ENCODE data around the gene ST6GALNAC4.
"Not testable (repeated sequence)": the region's sequence is repeated elsewhere in the genome, so short reads cannot be mapped to it uniquely, and the experiment has no call there.

ST6GALNAC4 gene

DNA sequence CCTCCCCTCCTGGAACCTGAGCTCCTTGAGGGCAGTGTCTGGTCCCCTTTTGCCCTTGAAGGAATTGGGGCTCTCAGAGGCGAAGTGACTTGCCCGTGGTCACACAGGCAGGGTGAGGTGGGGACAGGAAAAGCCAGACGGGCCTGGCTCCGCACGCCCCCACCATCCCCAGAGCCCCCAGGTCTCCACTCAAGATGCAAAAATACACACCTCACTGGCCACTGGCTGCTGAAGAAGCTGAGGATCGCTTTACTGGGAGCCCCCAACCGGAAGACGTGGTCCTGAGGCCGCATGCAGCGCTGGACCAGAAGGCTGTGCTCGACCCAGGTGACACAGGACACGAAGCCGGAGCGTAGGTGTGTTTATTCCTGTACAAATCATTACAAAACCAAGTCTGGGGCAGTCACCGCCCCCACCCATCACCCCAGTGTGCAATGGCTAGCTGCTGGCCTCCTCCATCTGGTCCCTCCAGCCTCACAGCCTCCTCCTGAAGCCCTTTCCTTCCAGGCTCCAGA is 31.8 kb downstream of the ST6GALNAC4 start:
- DNase-seq = no peak

DNA sequence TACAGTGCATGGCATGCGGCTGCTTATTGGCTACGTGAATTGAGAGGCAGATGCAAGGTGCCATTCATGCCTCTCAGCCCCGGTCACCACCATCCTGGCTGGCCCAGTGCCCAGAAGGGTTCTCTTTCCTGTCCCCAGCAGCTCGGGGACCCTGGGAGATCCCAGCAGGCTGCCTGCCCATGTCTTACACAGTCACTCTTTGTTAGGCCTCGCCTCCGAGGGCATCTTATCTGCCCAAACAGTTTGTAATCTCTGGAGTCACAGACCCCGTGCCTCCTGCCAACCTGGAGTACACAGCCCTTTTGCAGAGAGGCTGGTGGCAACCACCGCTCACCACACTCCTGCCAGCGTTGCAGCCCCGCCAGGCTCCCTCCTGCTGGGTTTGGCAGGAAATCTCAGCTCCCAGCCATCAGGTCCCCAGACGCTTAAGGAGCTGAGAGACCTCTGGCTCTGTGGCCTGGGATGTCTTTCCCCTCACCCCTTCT is 32.4 kb downstream of the ST6GALNAC4 start:
- no peak for DNase-seq

DNA sequence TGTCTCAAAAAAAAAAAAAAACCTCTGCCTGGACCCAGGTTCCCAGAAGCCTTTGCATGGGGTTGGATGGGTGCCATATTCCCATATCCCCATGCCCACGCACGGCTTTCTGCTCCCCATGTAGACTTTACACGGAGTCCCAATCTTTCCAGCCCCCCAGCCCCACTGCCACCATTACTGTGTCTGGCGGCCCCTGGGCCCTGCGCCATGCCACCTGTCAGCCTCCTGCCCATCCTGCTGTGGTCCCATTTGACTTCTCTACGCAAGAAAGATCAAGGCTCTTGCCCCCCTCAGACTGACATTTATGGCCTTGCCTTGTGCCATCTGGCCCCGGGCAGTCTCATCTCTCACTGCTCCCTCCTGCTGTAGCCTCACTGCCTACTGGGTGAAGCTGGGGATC is 32.9 kb downstream of the ST6GALNAC4 start:
- DNase-seq = no peak

DNA sequence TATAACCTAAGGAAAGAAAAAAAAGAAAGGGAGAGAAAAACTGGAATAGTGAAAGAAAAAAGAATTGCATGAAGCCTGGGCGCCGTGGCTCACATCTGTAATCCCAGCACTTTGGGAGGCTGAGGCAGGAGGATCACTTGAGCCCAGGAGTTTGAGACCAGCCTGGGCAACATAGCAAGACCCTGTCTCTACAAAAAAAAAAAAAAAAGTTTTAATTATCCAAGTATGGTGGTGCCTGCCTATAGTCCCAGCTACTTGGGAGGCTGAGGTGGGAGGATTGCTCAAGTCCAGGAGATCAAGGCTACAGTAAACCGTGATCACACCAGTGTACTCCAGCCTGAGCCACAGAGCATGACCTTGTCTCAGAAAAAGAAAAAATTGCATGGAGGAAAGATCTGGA is 35.1 kb downstream of the ST6GALNAC4 start:
- not testable (repeated sequence) for DNase-seq

DNA sequence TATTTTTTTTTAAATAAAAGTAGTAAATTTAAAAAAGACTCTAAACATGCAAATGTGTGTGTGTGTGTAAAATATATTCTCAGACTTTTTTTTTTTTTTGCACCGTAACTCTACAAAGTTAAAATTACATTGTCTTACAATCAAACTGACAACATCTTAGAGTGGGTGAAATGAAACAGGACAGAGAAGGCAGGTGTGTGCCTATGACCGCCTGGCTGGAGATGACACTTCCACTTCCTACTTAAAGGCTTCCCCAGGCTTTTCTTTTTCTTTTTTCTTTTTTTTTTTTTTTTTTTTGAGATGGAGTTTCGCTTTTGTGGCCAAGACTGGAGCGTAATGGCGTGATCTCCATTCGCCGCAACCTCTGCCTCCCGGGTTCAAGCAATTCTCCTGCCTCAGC is 36.7 kb downstream of the ST6GALNAC4 start:
- DNase-seq = no peak

DNA sequence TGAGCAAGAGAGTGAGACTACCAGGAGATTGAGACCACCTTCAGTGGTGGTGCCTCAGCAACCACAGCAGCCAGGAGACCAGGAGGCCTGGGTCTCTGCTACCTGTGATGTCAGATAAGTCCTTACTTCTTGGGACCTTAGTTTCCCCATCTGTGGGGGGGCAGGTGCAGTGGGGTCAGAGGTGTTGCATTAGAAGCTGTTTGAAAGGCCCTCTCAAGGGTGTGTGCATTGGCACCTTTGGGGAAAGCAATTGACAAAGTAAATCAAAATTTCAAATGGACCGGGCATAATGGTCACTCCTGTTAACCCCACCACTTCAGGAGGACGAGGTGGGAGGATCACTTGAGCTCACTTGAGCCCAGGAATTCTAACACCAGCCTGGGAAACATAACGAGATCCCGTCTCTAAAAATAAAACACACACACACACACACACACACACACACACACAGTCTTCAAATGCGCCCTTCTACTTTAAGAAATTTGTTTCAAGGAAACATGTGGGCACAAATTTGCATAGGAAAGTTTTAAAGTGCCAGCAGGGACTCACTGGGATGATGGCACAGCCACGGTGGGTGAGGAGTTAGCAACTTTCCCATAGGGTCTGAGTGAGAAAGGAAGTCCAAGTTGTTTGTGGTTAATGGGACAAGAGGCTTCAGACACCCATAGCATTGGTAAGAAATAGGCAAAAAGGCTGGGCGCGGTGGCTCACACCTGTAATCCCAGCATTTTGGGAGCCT is 38.0 kb downstream of the ST6GALNAC4 start:
- DNase-seq = no peak

DNA sequence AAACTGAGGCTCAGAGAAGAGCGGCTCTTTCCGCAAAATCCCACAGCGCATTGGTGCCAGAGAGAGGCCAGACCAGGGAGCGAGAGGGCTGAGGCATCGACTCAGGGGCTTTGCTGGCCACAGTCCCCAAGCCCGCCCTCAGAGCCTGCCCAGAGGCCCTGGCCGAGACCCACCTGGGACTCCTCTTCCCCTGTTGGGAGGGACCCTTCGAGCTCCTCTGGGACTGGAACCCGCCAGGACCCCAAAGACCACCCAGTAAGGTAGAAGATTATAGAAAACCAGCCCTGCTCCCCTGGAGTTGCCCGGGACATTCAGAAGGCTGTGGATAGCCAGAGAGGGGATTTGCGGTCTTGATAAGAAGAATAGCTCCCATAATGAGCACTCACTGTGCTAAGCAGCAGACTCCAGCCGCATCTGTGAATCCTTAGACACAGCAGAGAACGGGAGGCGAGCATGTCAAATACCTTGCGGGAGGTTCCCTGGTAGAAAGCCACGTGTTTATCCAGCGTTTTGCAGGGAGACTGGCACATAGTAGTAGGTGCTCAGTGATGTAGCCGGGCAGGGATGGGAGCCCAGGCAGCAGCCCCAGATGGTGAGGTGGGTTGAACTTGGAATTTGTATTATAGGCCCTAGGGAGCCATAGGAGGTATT is 38.7 kb downstream of the ST6GALNAC4 start:
- no peak for DNase-seq

DNA sequence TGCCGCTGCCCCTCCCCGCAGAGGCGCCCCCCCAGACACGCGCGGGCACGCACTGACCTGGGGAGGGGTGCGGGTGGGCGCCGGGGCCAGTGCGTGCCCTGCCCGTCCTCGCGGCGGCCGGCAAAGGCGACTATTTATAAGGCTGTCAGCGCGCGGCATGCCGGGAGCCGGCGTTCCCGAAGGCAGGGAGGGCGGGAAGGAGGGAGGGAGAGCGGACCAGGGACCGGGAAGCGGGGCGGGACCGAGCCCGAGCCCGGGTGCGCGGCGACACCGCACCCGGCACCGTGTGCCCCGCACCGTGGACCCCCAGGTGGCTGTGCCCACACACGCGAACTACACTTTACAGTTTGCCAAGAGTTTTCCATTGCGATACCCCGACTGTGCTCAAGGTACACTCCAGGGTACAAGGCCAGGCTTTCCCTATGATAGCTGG is 39.3 kb downstream of the ST6GALNAC4 start, which contains the start of gene AK1:
Gene AK1 (minus strand): TSS at position 110 of the 433 bp plus-strand sequence. CDS start 3,058 bp downstream, outside the sequence.
- no peak for DNase-seq

DNA sequence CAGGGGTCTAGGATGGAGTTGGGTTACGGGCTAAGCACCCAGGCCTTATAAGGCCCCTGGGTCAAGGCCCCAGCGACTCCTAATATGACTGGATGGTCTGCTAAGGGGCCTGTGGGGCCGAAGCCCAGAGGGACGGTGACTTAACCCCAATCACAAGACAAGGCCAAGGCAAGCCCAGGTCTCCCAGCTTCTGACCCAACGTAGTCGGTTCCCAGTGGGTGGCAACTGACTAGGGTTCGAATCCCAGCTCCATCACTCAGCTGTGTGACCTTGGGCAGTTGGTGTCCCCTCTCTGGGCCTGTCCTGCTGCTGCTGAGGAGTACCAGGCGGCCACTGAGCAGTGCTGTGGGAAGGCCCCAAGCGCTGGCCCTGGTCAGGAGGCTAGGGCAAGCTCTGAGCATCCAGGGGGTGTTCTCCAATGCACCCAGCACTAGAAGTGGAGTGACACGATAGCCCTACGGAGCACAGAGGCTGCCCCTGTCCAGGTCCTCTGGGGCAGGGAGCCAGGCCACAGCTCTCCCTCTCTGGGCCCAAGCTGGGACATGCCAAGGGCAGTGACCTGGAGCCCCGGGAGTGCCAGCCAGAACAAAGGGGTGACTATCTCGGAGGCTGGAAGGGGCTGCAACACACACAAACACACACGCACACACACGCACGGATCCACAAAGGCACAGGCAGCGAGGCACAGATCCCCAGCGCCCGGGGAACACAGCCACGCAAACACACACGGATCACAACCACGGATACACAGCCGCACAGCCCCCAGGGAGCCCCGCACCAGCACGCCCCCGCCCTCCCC is 39.9 kb downstream of the ST6GALNAC4 start:
- no peak for DNase-seq

DNA sequence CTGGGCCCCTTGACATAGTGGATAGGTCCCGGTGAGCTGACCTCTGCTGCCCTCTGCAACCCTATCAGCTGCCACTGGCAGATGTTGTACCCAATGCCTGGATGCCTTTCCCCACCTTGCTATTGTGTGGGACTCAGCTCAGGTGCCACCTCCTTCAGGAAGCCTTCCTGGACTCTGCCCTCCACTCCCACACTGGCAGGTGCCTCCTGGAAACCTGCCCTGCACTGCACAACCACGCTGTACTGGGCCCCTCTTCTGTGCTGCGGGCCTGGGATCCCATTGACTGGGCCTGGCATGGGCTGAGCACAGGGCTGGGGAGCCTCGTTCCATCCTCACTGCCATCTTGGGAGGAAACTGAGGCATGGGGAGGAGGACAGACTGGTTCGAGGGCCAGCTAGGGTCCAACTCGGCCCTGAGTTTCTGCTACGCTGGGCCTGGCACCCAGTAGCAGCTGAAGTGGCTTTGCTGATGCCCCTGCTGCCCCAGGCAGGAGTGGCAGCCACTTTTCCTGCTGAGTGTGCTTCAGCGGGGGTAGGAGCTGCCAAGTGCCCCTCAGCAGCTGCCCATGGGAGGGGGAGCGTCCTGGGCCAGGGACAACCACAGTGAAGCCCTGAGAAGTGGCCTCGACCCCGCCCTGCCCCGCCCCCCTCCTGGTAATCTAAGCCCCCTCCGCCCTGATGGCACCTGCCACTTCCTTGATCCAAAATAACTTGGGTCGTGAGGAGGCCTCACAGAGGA is 40.6 kb downstream of the ST6GALNAC4 start:
- DNase-seq = no peak

DNA sequence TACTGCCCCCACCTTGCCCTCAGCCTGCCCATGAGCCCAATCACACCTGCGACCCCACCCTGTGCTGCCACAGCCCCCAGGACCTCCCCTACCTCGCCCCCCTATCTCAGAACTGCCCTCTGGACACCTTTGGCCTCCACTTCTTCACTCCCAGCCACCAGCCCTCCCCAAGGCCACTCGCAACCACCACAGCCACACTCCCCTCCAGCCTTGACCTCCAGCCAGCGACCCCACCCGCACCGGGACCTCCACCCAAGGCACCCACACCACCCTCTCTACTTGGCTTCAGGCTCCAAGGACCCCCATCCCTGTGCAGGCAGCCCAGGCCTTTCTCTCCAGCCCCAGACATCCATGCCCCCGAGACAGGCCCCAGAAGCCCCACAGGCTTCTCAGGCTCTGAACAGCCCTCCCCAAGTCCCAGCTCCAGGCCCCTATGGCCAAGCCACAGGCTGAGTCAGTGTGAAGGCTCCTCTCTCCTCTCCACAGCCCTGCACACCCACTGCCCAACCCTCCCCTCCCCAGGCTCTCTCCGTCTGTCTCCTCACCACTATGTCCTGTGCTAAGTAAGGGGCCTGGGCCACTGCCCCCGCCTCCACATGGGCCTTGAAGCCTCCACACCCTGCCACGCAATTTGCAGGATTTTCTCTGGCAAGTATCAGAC is 41.4 kb downstream of the ST6GALNAC4 start:
- no peak for DNase-seq

DNA sequence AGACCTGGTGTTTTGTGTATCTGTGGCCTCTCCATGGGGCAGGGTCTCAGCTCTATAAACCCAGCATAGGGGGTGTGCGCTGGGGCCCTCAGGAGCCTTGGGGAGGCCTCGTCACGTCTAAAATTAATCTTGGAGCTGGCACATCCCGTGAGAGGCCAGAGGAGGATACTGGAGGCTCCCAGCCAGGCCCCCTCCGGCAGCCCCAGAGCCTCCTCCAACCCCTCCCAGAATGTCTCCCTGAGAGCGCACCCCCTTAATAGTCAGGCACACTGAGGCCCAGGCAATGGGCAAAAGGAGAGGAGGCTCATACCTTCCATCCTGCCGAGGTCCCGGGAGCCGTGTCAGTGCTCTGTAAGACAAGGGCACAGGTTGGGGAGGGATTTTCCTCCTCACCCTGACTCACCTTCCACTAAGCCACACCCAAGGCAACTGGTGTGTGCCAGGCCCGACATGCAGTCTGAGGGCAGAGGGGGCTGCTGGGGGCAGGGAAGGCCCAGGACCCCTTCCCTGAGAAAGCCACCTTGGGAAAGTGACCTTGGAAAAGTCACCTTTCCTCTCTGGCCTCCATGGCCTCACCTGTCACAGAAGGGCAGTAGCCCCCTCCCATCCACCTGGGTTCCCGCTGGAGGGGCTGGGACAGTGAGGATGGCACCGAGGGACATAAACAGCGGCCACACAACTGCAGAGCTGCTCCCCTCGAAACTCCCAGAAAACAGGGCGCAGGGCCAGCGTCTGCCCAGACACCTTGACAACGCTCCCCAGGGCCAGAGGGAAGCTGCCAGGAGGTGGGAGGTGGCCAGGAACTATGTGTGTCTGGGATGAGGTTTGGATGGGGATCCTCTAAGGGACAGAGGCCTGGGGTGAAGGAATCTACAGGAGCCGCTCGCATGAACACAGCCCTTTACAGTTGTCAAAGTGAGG is 42.3 kb downstream of the ST6GALNAC4 start:
- no peak for DNase-seq

DNA sequence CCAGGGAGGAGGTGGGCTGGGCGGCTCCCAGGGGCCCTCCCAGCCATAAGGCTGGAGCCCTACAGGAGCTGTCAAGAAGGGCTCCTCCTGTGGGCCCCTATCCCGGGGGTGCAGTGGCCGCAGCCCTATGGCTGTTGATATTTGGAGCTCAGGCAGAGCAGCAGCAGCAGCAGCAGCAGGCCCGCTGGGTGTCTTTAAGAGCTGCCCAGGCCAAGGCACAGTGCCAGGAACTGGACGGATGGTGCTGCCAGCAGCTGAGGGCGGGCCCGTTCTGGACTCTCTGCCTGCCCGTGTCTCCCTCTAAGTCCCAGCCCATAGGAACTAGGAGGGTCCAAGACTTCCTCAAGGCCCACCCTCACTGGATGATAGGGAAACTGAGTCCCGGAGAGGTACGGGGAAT is 43.0 kb downstream of the ST6GALNAC4 start:
- no peak for DNase-seq

DNA sequence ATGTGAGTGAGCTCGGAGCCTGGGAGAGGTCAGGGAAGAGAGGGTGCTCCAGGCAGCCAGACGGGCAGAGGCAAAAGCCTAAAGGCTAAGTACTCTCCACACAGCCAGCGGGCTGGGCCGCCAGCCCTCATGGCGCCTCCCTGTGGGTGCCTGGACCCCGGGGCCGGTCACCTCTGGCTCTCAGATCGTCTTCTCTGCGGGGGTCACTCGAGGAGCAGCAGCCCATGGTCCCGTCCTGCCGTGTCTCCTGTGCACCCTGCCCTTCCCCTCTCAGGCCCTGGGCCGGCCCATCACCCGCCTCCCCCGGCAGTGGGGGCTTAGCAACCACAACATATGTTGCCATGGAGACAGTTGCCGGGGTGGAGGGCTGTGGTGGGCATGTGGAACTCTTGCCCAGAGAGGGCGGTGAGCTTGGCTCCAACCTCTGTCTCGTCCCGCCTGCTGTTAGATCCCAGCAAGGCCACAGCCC is 43.6 kb downstream of the ST6GALNAC4 start:
- DNase-seq = no peak

DNA sequence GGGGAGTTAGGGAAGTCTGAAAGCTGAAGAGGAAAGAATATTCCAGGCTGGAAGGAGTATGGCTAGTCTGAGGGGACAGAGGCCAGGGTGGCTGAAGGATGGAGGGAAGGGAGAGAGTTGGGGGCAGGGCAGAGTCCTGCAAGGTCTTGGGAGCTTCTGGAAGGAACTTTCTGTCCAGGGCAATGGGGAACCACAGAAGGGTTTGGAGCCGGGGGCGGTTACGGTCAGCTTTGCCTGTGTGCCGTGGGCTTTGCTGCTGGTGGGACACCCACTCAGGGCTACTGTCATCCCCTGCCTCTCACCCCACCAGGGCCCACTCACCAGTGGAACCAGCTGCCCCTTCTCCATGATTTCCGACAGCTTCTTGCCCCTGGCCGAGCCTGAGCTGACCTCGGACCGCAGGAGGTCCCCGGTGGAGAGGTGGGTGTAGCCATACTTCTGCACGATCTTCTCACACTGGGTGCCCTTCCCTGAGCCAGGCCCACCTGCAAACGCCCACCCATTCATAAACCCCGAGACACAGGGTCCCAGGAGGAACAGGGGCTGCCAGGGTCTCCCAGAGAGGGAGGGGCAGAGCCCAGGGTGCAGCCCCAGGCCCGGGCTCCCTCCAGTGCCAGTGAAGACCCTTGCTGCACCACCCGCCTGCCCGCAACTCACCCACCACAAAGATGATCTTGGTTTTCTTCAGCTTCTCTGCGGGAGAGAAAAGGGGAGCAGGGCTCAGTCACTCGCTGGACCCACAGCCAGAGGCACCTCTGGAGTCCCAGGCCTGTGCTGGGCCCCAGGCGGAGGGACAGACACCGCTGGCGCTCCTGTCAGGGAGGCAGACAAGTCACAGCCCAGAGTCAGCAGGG is 44.2 kb downstream of the ST6GALNAC4 start:
- no peak for DNase-seq

DNA sequence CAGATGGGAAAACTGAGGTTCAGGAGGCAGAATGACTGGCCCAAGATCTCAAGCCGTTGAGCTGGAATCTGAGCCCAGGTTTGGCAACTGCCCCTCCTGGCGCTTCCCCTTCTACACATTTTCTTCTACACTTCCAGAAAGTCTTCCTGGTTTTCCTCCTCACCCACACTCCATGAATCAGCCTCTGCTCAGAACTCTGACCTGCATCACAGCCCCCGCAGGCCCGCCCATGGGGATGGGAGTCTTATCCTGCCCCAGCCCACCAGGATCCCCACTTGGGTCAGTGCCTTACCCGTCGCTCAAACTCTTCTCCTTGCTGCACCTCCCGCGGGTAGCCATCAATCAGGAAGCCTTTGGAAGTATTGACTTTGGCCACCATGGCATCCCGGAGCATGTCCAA is 45.3 kb downstream of the ST6GALNAC4 start:
- no peak for DNase-seq

DNA sequence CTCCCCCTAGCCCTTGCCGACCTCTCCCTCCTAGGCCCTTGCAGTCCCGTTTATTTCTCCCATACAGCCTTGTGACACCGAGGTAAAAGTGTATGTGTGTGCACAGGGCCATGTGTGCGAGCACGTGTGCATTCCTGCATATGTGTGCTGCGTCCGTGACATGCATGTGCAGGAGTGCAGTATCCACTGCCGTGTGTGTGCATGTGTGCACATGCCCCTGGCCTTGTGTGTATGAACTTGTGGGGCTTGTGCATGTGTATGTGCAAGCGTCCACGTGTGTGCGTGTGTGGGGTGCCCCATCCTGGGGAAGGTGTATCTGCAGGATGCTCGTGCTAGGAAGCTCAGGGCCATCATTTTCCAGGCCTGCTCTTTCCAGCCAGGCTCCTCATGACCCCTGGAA is 46.0 kb downstream of the ST6GALNAC4 start:
- no peak for DNase-seq

DNA sequence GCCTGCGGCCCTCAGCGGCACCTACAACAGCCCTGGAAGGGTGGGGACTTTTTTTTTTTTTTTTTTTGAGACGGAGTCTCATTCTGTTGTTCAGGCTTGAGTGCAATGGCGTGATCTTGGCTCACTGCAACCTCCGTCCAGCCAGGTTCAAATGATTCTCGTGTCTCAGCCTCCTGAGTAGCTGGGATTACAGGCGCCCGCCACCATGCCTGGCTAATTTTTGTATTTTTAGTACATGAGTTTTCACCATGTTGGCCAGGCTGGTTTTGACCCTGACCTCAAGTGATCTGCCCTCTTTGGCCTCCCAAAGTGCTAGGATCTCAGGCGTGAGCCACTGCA is 46.7 kb downstream of the ST6GALNAC4 start:
- not testable (repeated sequence) for DNase-seq

DNA sequence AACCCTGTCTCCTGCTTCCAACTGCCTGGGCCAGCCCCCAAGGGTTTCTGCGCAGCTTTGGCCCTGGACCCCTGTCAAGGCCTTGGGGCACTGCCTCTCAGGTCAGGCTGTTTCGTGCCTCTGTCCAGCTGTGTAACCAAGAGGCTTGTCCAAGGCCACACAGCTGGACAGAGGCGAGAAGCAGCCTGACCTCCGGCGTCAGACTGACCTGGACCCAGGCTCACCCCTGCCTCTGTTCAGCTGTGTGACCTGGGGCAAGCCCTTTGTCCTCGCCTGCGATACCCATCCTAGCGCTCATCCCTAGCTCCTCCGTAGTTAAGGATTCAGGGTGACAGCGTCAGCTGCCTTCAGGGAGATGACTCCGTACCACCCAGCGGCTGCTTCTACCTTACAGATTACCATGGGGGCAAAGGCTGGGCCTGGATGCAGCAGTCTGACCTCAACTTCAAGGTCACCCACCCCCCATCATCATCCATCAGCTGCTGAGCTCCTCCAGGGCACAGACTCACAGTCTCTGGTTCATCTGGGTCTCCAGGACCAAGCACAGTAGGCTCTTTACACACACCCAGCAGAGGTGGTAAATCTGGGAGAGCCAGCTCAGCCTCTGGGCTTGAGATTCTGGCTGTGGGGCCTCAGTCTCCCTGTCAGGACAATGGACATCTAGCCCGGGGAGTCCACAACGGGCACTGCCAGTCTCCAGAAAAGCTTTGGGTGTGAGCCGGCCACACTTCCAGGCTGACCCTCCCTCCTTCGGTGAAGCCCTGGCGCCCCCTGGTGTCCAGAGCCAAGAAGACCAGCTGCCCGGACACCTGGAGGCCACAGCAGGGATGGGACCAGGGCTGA is 47.3 kb downstream of the ST6GALNAC4 start:
- DNase-seq = peak; percentile 82 to 83

All from CD4-positive, alpha-beta T cell treated with Interferon alpha-2 for 1 hour (primary cell).